Measurements from ENCODE around the gene PRKCI.

DNA sequence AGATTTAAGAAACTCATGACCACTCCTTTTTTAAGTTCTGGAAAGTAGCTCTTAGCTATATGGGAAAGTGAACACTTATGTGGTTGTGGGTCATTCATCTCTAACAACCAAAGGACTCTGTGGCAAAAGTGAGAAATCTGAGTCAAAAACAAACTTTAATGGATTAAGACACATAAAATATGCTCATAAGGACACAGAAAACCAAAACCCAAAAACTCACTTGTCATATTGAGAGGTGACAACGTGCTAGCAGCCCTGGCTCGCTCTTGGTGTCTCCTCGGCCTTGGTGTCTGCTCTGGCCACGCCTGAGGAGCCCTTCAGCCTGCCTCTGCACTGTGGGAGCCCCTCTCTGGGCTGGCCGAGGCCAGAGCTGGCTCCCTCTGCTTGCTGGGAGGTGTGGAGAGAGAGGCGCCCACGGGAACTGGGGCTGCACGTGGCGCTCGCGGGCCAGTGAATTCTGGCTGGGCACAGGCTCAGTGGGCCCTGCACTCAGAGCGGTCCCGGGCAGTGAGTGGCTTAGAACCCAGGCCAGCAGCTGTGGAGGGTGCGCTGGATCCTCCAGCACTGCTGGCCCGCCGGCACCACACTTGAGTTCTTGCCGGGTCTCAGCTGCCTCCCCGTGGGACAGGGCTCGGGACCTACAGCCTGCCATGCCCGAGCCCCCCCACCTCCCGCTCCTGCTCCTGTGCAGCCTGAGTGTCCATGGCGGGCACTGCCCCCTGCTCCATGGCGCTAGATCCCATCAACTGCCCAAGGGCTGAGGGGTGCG, 105.0 kb downstream of the PRKCI start:
- TF ChIP-seq CTCF (IDR thresholded peaks at IDR 0.05): no peak
- no peak for TF ChIP-seq POLR2A (IDR thresholded peaks at IDR 0.05)

Measured in suprapubic skin (tissue), 3 donors.